ENCODE results near the gene PRKACB. TPM values are rescaled to one million over a fixed set of nuclear protein-coding genes. Genes with fewer than 3 reads are reported as not detected.

Gene PRKACB
- total RNA-seq, 1 experiment from 2014 or later: 135 TPM

DNA sequence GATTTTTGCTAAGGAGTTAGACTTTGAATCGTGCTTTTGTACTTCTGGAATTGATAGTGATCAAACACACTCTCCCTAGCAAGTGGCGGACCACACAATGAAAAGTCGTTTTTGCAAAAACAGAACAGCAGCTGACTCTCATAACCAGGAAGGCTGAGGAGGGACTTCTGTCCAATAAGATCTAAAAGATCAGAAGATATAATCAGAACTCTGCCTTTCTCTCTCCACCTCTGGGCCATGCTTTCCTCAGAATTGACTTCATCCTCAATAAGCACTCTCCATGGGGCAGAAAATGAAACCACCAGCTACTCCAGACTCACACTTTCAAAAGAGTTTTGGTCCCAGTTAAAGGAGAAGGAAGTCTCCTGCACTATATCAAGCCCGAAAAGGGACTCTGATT is 102.1 kb downstream of the PRKACB start:
- no peak for ATAC-seq
- no peak for TF ChIP-seq EZH2phosphoT487 (IDR thresholded peaks at IDR 0.05; ENCODE audit: borderline replicate concordance)
- no peak for TF ChIP-seq TCF7L2 (IDR thresholded peaks at IDR 0.05; ENCODE audit: borderline replicate concordance, extremely low read depth, insufficient read depth, insufficient read length)
- no peak for TF ChIP-seq ELF1 (IDR thresholded peaks at IDR 0.05; ENCODE audit: borderline replicate concordance, low read depth)
- TF ChIP-seq, protein P1, sequence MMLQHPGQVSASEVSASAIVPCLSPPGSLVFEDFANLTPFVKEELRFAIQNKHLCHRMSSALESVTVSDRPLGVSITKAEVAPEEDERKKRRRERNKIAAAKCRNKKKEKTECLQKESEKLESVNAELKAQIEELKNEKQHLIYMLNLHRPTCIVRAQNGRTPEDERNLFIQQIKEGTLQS (IDR thresholded peaks at IDR 0.05): no peak
- no peak for TF ChIP-seq ZFX (IDR thresholded peaks at IDR 0.05)
- no peak for TF ChIP-seq POLR2A (IDR thresholded peaks at IDR 0.05; ENCODE audit: borderline replicate concordance, extremely low read depth, insufficient read depth, insufficient read length)
- no peak for TF ChIP-seq YY1 (IDR thresholded peaks at IDR 0.05; ENCODE audit: extremely low read depth, insufficient replicate concordance, low read depth, low read length)
- TF ChIP-seq, protein P2, sequence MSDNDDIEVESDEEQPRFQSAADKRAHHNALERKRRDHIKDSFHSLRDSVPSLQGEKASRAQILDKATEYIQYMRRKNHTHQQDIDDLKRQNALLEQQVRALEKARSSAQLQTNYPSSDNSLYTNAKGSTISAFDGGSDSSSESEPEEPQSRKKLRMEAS (IDR thresholded peaks at IDR 0.05): no peak
- no peak for TF ChIP-seq SRF (IDR thresholded peaks at IDR 0.05; ENCODE audit: low read depth)
- TF ChIP-seq CEBPB (IDR thresholded peaks at IDR 0.05; ENCODE audit: low read depth): no peak
- TF ChIP-seq, protein P3, sequence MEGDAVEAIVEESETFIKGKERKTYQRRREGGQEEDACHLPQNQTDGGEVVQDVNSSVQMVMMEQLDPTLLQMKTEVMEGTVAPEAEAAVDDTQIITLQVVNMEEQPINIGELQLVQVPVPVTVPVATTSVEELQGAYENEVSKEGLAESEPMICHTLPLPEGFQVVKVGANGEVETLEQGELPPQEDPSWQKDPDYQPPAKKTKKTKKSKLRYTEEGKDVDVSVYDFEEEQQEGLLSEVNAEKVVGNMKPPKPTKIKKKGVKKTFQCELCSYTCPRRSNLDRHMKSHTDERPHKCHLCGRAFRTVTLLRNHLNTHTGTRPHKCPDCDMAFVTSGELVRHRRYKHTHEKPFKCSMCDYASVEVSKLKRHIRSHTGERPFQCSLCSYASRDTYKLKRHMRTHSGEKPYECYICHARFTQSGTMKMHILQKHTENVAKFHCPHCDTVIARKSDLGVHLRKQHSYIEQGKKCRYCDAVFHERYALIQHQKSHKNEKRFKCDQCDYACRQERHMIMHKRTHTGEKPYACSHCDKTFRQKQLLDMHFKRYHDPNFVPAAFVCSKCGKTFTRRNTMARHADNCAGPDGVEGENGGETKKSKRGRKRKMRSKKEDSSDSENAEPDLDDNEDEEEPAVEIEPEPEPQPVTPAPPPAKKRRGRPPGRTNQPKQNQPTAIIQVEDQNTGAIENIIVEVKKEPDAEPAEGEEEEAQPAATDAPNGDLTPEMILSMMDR (IDR thresholded peaks at IDR 0.05 in 2 of 3, conservative IDR thresholded peaks at IDR 0.05 in 1 of 3; ENCODE audit: borderline replicate concordance in 1 of 3, insufficient read depth in 1 of 3, low read depth in 2 of 3, low read length in 2 of 3): no peak
- TF ChIP-seq JUND (IDR thresholded peaks at IDR 0.05): no peak
- Histone ChIP-seq H3K36me3 (ENCODE audit: control insufficient read depth in 1 of 2, insufficient read depth in 2 of 2, low read length in 2 of 2) (no peaks in the 10 kb centered on the region), H3K4me1 (ENCODE audit: control insufficient read depth in 1 of 2, insufficient read depth in 2 of 2, low read length in 2 of 2) (peaks cover 35% of the 10 kb centered on the region in 2 experiments), H2AFZ (ENCODE audit: low read depth, low read length, poor library complexity, severe bottlenecking) (peak overlapping the region; percentile 33), H3K27ac (ENCODE audit: low read depth, low read length) (peak overlapping the region; percentile 95), H3K4me3 (replicated peaks in 1 of 2; ENCODE audit: low read depth in 1 of 2, low read length in 2 of 2) (no peak overlapping the region), H3K9me2 (ENCODE audit: insufficient read depth) (no peaks in the 10 kb centered on the region), H3K27me3 (ENCODE audit: insufficient read depth, low read length) (no peaks in the 10 kb centered on the region), H3K9me3 (ENCODE audit: control insufficient read depth in 1 of 2, insufficient read depth in 1 of 2, low read depth in 1 of 2, low read length in 2 of 2) (no peaks in the 10 kb centered on the region), H4K20me1 (ENCODE audit: insufficient read depth) (no peaks in the 10 kb centered on the region), H3K4me2 (ENCODE audit: low read length) (peak overlapping the region; percentile 55), H3K9ac (ENCODE audit: low read length) (peak overlapping the region; percentile 46), H3K79me2 (ENCODE audit: insufficient read depth, low read length) (no peaks in the 10 kb centered on the region)
- BruUV-seq (replicated peaks): no TSS peak
- intact Hi-C loops (cut with micrococcal nuclease): loop anchor here (2.0 to 5.0 kb wide), 4 partner anchors 74 to 187 kb away; no protein-coding TSS in a partner anchor
- RAD21 ChIA-PET (ENCODE audit: low non-redundant PET in 1 of 2, low total read pairs in 2 of 2, uncharacterized antibody in 2 of 2, unreplicated experiment in 2 of 2): no interaction called here
- POLR2A ChIA-PET: interaction anchor here (1.3 kb wide), 1 partner anchor 52 kb away, joined by 3 read pairs; no protein-coding TSS in a partner anchor
- DNase-seq (ENCODE audit: low read depth, low spot score): no peak
- CTCF ChIA-PET: no interaction called here

All from HCT116 (cell line).